Measurements from ENCODE around the gene KCNIP4. TPM values are rescaled to one million over a fixed set of nuclear protein-coding genes. Genes with fewer than 3 reads are reported as not detected.

KCNIP4 gene
- total RNA-seq, 1 experiment from 2014 or later = not detected

- Histone ChIP-seq H3K27ac (no peak overlapping the region), H3K4me1 (replicated peaks) (peaks cover 4% of the 10 kb centered on the region; the same call in 1 of the 2 replicates), H3K9me3 (replicated peaks) (no peaks in the 10 kb centered on the region), H3K36me3 (no peaks in the 10 kb centered on the region), H3K27me3 (replicated peaks) (no peaks in the 10 kb centered on the region), H3K4me3 (no peak overlapping the region)
- DNase-seq (ENCODE audit: low read depth in 1 of 2, low spot score in 2 of 2) = no peak
These were observed 293.5 kb downstream of the KCNIP4 start for GRCh38 chr4:21655031-21655430.

- no peaks in the 10 kb centered on the region for H3K36me3 ChIP-seq
- DNase-seq (ENCODE audit: low read depth in 1 of 2, low spot score in 2 of 2) = no peak
- peaks cover 4% of the 10 kb centered on the region; the same call in 1 of the 2 replicates for H3K4me1 ChIP-seq (replicated peaks)
- H3K27me3 ChIP-seq (replicated peaks) = no peaks in the 10 kb centered on the region
- no peak overlapping the region for H3K4me3 ChIP-seq
- no peak overlapping the region for H3K27ac ChIP-seq
- no peaks in the 10 kb centered on the region for H3K9me3 ChIP-seq (replicated peaks)
These were observed 295.9 kb downstream of the KCNIP4 start for GRCh38 chr4:21652508-21653231.

GRCh38 chr4:21649391-21650090, 299.0 kb downstream of the KCNIP4 start:
- Histone ChIP-seq H3K36me3 (no peaks in the 10 kb centered on the region), H3K27ac (no peak overlapping the region), H3K4me3 (no peak overlapping the region), H3K9me3 (replicated peaks) (no peaks in the 10 kb centered on the region), H3K4me1 (replicated peaks) (no peaks in the 10 kb centered on the region), H3K27me3 (replicated peaks) (no peaks in the 10 kb centered on the region)
- DNase-seq (ENCODE audit: low read depth in 1 of 2, low spot score in 2 of 2) = no peak

- no peak for DNase-seq (ENCODE audit: low read depth in 1 of 2, low spot score in 2 of 2)
- H3K27ac ChIP-seq = no peak overlapping the region
- H3K4me3 ChIP-seq = no peak overlapping the region
- no peaks in the 10 kb centered on the region for H3K36me3 ChIP-seq
- H3K4me1 ChIP-seq (replicated peaks) = no peaks in the 10 kb centered on the region
- no peaks in the 10 kb centered on the region for H3K9me3 ChIP-seq (replicated peaks)
- no peaks in the 10 kb centered on the region for H3K27me3 ChIP-seq (replicated peaks)
These were observed 302.8 kb downstream of the KCNIP4 start for GRCh38 chr4:21645776-21646175.

DNA sequence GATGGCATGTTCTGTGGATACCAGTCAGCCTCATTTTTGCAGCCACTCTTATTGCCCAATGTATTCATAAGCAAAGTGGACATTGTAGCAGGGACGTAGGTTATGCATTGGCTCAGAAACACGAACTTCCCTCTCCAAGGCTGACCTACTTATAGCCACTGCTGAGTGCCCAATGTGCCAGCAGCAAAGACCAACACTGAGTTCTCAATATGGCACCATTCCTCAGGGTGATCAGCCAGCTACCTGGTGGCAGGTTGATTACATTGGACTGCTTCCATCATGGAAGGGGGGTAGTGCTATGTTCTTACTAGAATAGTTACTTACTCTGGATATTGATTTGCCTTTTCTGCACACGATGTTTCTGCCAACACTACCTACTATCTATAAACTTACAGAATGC, 306.9 kb downstream of the KCNIP4 start:
- H3K27ac ChIP-seq = no peak overlapping the region
- H3K4me3 ChIP-seq = no peak overlapping the region
- H3K9me3 ChIP-seq (replicated peaks) = no peaks in the 10 kb centered on the region
- DNase-seq (ENCODE audit: low read depth in 1 of 2, low spot score in 2 of 2) = no peak
- no peaks in the 10 kb centered on the region for H3K27me3 ChIP-seq (replicated peaks)
- no peaks in the 10 kb centered on the region for H3K36me3 ChIP-seq
- H3K4me1 ChIP-seq (replicated peaks) = no peaks in the 10 kb centered on the region

DNA sequence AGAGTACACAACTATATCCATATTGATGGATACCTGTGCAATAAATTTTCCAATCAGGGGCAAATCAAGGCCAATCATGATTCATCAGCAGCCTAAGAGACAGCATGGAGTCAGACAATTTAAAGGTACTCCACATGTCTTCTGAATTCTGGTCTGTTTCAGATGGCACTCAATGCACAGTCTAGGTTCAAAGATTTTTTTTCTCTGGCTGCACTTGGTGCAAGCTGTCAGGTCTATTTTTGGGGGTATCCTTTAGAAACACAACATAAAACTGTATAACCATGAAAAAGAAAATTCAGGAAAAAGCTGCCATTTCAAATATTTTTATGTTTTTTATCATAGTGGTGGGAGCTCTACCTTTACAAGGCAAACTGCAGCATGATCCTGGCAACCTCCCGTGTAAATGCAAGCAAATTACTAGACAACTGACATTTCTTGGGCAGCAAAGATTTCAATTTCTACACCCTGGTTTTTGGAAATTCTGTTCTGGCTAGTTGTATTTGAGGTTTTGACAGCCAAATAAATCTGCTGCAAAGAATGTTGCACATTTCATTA, 310.3 kb downstream of the KCNIP4 start:
- Histone ChIP-seq H3K36me3 (no peaks in the 10 kb centered on the region), H3K27ac (no peak overlapping the region), H3K4me3 (no peak overlapping the region), H3K27me3 (replicated peaks) (no peaks in the 10 kb centered on the region), H3K9me3 (replicated peaks) (no peaks in the 10 kb centered on the region), H3K4me1 (replicated peaks) (no peaks in the 10 kb centered on the region)
- no peak for DNase-seq (ENCODE audit: low read depth in 1 of 2, low spot score in 2 of 2)

GRCh38 chr4:21628916-21629610, 319.5 kb downstream of the KCNIP4 start:
- Histone ChIP-seq H3K9me3 (replicated peaks) (no peaks in the 10 kb centered on the region), H3K36me3 (no peaks in the 10 kb centered on the region), H3K4me1 (replicated peaks) (no peaks in the 10 kb centered on the region), H3K27me3 (replicated peaks) (no peaks in the 10 kb centered on the region), H3K4me3 (no peak overlapping the region), H3K27ac (no peak overlapping the region)
- no peak for DNase-seq (ENCODE audit: low read depth in 1 of 2, low spot score in 2 of 2)

- DNase-seq (ENCODE audit: low read depth in 1 of 2, low spot score in 2 of 2) = no peak
- H3K9me3 ChIP-seq (replicated peaks) = no peaks in the 10 kb centered on the region
- no peaks in the 10 kb centered on the region for H3K27me3 ChIP-seq (replicated peaks)
- no peak overlapping the region for H3K27ac ChIP-seq
- no peak overlapping the region for H3K4me3 ChIP-seq
- no peaks in the 10 kb centered on the region for H3K4me1 ChIP-seq (replicated peaks)
- no peaks in the 10 kb centered on the region for H3K36me3 ChIP-seq
These were observed 320.4 kb downstream of the KCNIP4 start for GRCh38 chr4:21628116-21628670.

DNA sequence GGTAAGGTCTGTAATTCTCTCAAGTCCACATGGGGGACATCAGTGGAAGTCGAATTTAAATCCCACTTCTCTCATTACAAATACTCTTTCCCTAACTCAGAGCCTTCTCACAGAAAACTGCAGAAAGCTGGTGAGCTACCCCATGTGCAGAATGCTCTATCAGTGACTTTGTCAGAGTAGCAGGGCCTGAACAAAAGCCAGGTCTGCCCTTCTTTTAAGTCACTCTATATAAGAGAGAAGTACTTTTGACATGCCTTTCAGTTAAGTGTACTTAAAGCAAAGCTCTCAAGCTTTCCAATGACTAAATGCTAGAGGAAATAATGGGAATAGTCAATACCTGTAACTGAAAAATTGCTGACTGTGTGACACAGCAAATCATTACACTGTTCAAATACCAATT, 323.1 kb downstream of the KCNIP4 start:
- H3K36me3 ChIP-seq = no peaks in the 10 kb centered on the region
- H3K4me3 ChIP-seq = no peak overlapping the region
- no peak overlapping the region for H3K27ac ChIP-seq
- no peaks in the 10 kb centered on the region for H3K4me1 ChIP-seq (replicated peaks)
- H3K9me3 ChIP-seq (replicated peaks) = no peaks in the 10 kb centered on the region
- H3K27me3 ChIP-seq (replicated peaks) = no peaks in the 10 kb centered on the region
- no peak for DNase-seq (ENCODE audit: low read depth in 1 of 2, low spot score in 2 of 2)

GRCh38 chr4:21605006-21605405, 343.6 kb downstream of the KCNIP4 start:
- Histone ChIP-seq H3K27ac (no peak overlapping the region), H3K36me3 (no peaks in the 10 kb centered on the region), H3K27me3 (replicated peaks) (no peaks in the 10 kb centered on the region), H3K9me3 (replicated peaks) (no peaks in the 10 kb centered on the region), H3K4me1 (replicated peaks) (no peaks in the 10 kb centered on the region), H3K4me3 (no peak overlapping the region)
- no peak for DNase-seq (ENCODE audit: low read depth in 1 of 2, low spot score in 2 of 2)

DNA sequence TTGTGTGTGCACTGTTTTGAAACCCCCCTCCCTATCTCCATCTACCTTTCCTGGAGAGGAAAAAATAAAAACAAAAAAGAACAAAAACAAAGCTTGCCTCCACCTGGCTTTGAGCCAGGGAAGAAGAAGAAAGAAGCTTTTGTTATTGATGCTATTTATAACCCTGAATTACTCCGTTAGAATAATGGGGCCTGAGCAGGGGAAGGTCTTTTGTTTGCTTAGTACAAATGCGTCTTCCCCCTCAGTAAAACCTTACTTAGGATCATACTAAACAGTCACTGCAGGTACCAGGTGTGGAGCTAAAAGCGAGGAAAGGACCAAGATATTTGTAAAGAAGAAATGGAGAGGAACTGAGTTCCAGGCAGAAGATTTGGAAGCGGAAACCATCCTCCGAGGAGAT, 352.1 kb downstream of the KCNIP4 start:
- Histone ChIP-seq H3K36me3 (no peaks in the 10 kb centered on the region), H3K4me1 (replicated peaks) (no peaks in the 10 kb centered on the region), H3K4me3 (no peak overlapping the region), H3K27ac (no peak overlapping the region), H3K27me3 (replicated peaks) (no peaks in the 10 kb centered on the region), H3K9me3 (replicated peaks) (no peaks in the 10 kb centered on the region)
- no peak for DNase-seq (ENCODE audit: low read depth in 1 of 2, low spot score in 2 of 2)

DNA sequence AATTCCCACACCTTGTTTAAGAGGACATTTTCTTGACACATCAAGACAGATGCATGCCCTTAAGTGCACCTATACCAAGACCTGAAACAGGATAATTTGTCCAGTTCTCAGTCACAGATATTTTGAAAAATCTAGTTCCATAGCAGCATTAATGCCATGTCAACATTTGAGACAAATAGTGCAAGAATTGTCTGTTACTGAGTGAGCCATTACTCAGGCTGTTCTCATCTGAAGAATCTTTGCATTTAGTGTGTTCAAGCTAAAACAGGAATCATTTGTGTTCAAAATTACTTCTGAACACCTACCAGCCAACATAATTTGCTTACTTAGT, 354.9 kb downstream of the KCNIP4 start:
- Histone ChIP-seq H3K36me3 (no peaks in the 10 kb centered on the region), H3K4me1 (replicated peaks) (no peaks in the 10 kb centered on the region), H3K27me3 (replicated peaks) (no peaks in the 10 kb centered on the region), H3K27ac (no peak overlapping the region), H3K4me3 (no peak overlapping the region), H3K9me3 (replicated peaks) (no peaks in the 10 kb centered on the region)
- no peak for DNase-seq (ENCODE audit: low read depth in 1 of 2, low spot score in 2 of 2)

DNA sequence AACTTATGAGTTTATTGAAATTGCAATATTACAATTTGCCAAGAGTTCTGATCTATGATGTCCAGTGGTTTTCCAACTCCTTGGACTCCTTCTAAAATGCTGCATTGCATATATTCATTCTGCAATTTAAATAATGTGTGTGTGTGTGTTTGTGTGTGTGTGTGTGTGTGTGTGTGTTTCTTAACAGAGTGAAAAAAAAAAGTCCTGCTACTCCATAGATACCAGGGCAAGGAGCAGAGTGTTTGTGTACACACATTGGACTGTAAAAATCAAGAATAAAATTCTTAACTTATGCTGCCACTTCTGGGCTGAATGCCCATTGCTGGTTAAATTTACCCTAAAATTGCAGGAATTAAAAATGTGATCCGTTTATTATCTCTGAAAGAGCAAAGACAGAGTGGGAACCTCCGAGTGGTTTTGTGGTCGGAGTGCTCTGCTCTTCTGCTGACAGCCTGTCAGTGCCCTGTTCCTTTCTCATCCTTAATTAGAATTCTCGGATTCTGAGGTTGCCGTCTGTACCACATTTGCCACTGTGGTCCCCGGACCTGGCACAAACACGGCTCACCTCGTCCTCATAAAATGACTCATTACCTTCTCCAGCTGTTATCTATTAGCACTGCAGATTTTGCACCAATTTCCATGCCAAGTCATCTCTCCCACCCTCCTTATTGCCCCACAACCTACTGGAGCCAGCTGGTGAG, 355.5 kb downstream of the KCNIP4 start:
- DNase-seq (ENCODE audit: low read depth in 1 of 2, low spot score in 2 of 2) = no peak
- no peaks in the 10 kb centered on the region for H3K9me3 ChIP-seq (replicated peaks)
- no peaks in the 10 kb centered on the region for H3K4me1 ChIP-seq (replicated peaks)
- no peaks in the 10 kb centered on the region for H3K27me3 ChIP-seq (replicated peaks)
- no peak overlapping the region for H3K27ac ChIP-seq
- H3K36me3 ChIP-seq = no peaks in the 10 kb centered on the region
- H3K4me3 ChIP-seq = no peak overlapping the region
